T1000 (cell line): ENCODE measurements around the gene SF3B3.
"Not testable (repeated sequence)": the region's sequence is repeated elsewhere in the genome, so short reads cannot be mapped to it uniquely, and the experiment has no call there.

Experiments
- DNase-seq: peaks from one replicate; lab custom pipeline; 2025; ENCODE audit warnings: mixed read lengths; lab: John Stamatoyannopoulos, UW

The SF3B3 gene

DNA sequence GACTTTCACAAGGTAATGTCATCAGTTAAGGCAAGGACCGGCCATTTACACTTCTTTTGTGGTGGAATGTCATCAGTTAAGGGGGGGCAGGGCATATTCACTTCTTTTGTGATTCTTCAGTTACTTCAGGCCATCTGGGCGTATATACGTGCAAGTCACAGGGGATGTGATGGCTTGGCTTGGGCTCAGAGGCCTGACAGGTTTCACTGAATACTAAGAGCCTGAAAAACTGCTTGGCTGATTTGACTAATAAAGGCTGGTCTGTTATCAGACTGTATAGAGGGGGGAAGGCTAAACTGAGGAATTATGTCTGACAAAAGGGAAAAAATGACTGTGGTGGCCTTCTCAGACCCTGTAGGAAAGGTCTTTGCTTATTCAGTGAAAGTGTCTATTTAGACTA is 98.2 kb downstream of the SF3B3 start:
- not testable (repeated sequence) for DNase-seq
